A549 treated with Hydrocortisone at 1 μM for 4 hours (cell line): ENCODE data around the gene CREB5. TPM values are rescaled to one million over a fixed set of nuclear protein-coding genes. Genes with fewer than 3 reads are reported as not detected.

Source experiments
- total RNA-seq: library from RNA; stranded (reverse); fragments of 200-300 nt; extraction: Qiagen RNA extraction; gene quantifications from 5 replicates; pipeline ENCODE4 v1.2.3, GENCODE V29; 2022

The CREB5 gene
- 2.9 to 4.7 TPM (median 4.6 TPM) in 5 replicates for total RNA-seq

GRCh38 chr7:28411876-28412662 is at the start of gene CREB5:
CREB5 (plus strand) TSS chr7:28412518; CDS start chr7:28412915, 397 bp downstream.

Other genes starting within 250 kb of the CREB5 start
- gene JAZF1, start 231.7 kb upstream of the CREB5 start, total RNA-seq, result 4.8 to 6.5 TPM (median 6.3 TPM) in 5 replicates